H1 (cell line): ENCODE results near the gene ITPR1.

Experiments
- BRCA1 ChIP-seq: IDR thresholded peaks from 2 replicates; pipeline ENCODE4 v1.6.1; 2012; ENCODE audit warnings: low read depth, low read length, improper control_type of control experiment
- CTCF ChIP-seq, 3 experiments: IDR thresholded peaks; 1 replicate in 2 of 3; 2 replicates in 1 of 3; pipeline versions ENCODE4 v1.5.1 to v1.6.1; 2011; ENCODE audit warnings: low read length in 3 of 3, mild to moderate bottlenecking in 3 of 3, inconsistent platforms in 2 of 3, low read depth in 1 of 3, moderate library complexity in 1 of 3; ENCODE audit not compliant: insufficient read depth in 1 of 3; ENCODE audit errors: control extremely low read depth in 1 of 3
- EP300 ChIP-seq, 2 experiments: IDR thresholded peaks; 1 replicate in 1 of 2; 2 replicates in 1 of 2; pipeline ENCODE4 v1.6.1; 2011 to 2012; ENCODE audit warnings: low read depth in 2 of 2, low read length in 2 of 2, mild to moderate bottlenecking in 2 of 2, borderline replicate concordance in 1 of 2, inconsistent platforms in 1 of 2, moderate library complexity in 1 of 2
- JUN ChIP-seq: IDR thresholded peaks from 2 replicates; pipeline ENCODE4 v1.6.1; 2011; ENCODE audit warnings: low read depth, mild to moderate bottlenecking, improper control_type of control experiment, low read length
- MAX ChIP-seq: IDR thresholded peaks from 2 replicates; pipeline ENCODE4 v1.6.1; 2012; ENCODE audit warnings: inconsistent platforms
- POLR2A ChIP-seq, 2 experiments: IDR thresholded peaks; 1 replicate in 1 of 2; 2 replicates in 1 of 2; pipeline ENCODE4 v1.6.1; 2011; ENCODE audit warnings: low read depth in 2 of 2, low read length in 2 of 2, mild to moderate bottlenecking in 2 of 2; ENCODE audit errors: control extremely low read depth in 1 of 2
- POLR2AphosphoS5 ChIP-seq: IDR thresholded peaks from 2 replicates; pipeline ENCODE4 v1.6.1; 2011; ENCODE audit warnings: low read depth, low read length
- RAD21 ChIP-seq, 2 experiments: IDR thresholded peaks in 1 of 2; conservative IDR thresholded peaks in 1 of 2; 2 replicates each; pipeline ENCODE4 v1.6.1; 2011; ENCODE audit warnings: low read depth in 2 of 2, low read length in 2 of 2, improper control_type of control experiment in 1 of 2, inconsistent platforms in 1 of 2, mild to moderate bottlenecking in 1 of 2, moderate library complexity in 1 of 2
- SP2 ChIP-seq: IDR thresholded peaks from 2 replicates; pipeline ENCODE4 v1.6.1; 2012; ENCODE audit warnings: mild to moderate bottlenecking, low read length, inconsistent platforms
- YY1 ChIP-seq: IDR thresholded peaks from 2 replicates; pipeline ENCODE4 v1.6.1; 2011; ENCODE audit warnings: low read depth, mild to moderate bottlenecking, low read length

GRCh38 chr3:4717363-4717740 lies 224.2 kb downstream of the ITPR1 start:
- TF ChIP-seq CTCF (IDR thresholded peaks at IDR 0.05; ENCODE audit: control extremely low read depth in 1 of 3, insufficient read depth in 1 of 3, low read depth in 1 of 3, low read length in 3 of 3) (no peak), POLR2A (IDR thresholded peaks at IDR 0.05; ENCODE audit: control extremely low read depth in 1 of 2, low read depth in 2 of 2, low read length in 2 of 2) (no peak), RAD21 (IDR thresholded peaks at IDR 0.05 in 1 of 2, conservative IDR thresholded peaks at IDR 0.05 in 1 of 2; ENCODE audit: low read depth in 2 of 2, low read length in 2 of 2) (no peak), BRCA1 (no peak), YY1 (no peak), POLR2AphosphoS5 (no peak), SP2 (no peak), JUN (no peak), MAX (no peak), EP300 (IDR thresholded peaks at IDR 0.05; ENCODE audit: borderline replicate concordance in 1 of 2, low read depth in 2 of 2, low read length in 2 of 2) (no peak)
